Suprapubic skin (tissue), 4 donors: Measurements from ENCODE around the gene TNFRSF13B. TPM values are rescaled to one million over a fixed set of nuclear protein-coding genes. Genes with fewer than 3 reads are reported as not detected.

Experiments used
- DNase-seq, 2 donors: peaks; one replicate each; pipeline ENCODE4 v3.0.0-alpha.2; 2019; ENCODE audit warnings: low spot score in 2 of 2
- H3K27ac ChIP-seq: fragments of 200-600 bp; sonication (generic); one replicate; pipeline ENCODE4 v1.5.1; 2019
- H3K27me3 ChIP-seq: fragments of 200-600 bp; sonication (generic); one replicate; pipeline ENCODE4 v1.5.1; 2019
- H3K36me3 ChIP-seq: fragments of 200-600 bp; sonication (generic); one replicate; pipeline ENCODE4 v1.5.1; 2019
- H3K4me1 ChIP-seq: fragments of 200-600 bp; sonication (generic); one replicate; pipeline ENCODE4 v1.5.1; 2019
- H3K4me3 ChIP-seq: fragments of 200-600 bp; sonication (generic); one replicate; pipeline ENCODE4 v1.5.1; 2019; ENCODE audit warnings: mild to moderate bottlenecking
- H3K9me3 ChIP-seq: fragments of 200-600 bp; sonication (generic); one replicate; pipeline ENCODE4 v1.5.1; 2019
- EP300 ChIP-seq: sonication (generic); formaldehyde crosslinking; IDR thresholded peaks from one replicate; pipeline ENCODE4 v1.6.1; 2017; ENCODE audit warnings: antibody characterized with exemption
- POLR2A ChIP-seq, 2 donors: fragments of 450-650 bp; IDR thresholded peaks; one replicate each; pipeline ENCODE4 v1.6.1; 2017; ENCODE audit warnings: antibody characterized with exemption in 2 of 2, mild to moderate bottlenecking in 2 of 2, moderate library complexity in 2 of 2
- POLR2AphosphoS5 ChIP-seq, 3 donors: sonication (generic); formaldehyde crosslinking; IDR thresholded peaks; one replicate each; pipeline ENCODE4 v1.6.1; 2017; ENCODE audit warnings: antibody characterized with exemption in 3 of 3
- WGBS: methylation state at CpG from one replicate; pipeline ENCODE4 v1.1.5; 2018; 5-methylcytosine and 5-hydroxymethylcytosine counted together
- total RNA-seq, 4 donors: library from RNA; depleted of rRNA; stranded (reverse); fragments of >200 nt; gene quantifications; one replicate each; pipeline ENCODE4 v1.1.0, GENCODE V29; 2016
- TF ChIP-seq, protein P1 (sequence below), 2 donors: fragments of 200-600 bp in 1 of 2; fragments of 450-650 bp in 1 of 2; sonication (generic) in 1 of 2; IDR thresholded peaks; one replicate each; pipeline ENCODE4 v1.5.1; 2016 to 2019; ENCODE audit warnings: antibody characterized with exemption in 2 of 2, mild to moderate bottlenecking in 1 of 2, moderate library complexity in 1 of 2

TNFRSF13B gene
- total RNA-seq, 4 donors from 2014 or later = 3.8 TPM; not detected in 3

DNA sequence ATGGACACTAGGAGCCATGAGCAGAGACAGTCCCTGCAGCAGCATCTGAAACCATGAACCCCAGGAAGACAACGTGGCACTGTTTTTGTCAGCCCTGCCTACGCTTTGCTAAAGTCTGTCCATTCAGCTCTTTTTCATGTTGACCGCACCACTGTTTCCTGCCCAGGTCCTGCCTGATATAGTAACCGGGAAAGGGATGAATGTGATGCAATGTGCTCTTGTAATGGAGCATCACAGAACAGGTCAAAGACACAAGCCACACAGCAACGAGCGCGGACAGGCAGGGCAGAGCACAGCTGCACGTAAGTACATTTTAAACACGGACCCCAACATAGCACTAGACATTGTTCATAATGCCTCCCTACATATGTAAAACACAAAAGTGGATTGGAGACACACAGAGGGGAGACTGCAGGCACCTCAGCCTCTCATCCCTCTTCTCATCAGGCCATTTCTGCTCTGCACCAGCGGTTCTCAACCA lies 16.9 kb upstream of the TNFRSF13B start:
- TF ChIP-seq, protein P1, sequence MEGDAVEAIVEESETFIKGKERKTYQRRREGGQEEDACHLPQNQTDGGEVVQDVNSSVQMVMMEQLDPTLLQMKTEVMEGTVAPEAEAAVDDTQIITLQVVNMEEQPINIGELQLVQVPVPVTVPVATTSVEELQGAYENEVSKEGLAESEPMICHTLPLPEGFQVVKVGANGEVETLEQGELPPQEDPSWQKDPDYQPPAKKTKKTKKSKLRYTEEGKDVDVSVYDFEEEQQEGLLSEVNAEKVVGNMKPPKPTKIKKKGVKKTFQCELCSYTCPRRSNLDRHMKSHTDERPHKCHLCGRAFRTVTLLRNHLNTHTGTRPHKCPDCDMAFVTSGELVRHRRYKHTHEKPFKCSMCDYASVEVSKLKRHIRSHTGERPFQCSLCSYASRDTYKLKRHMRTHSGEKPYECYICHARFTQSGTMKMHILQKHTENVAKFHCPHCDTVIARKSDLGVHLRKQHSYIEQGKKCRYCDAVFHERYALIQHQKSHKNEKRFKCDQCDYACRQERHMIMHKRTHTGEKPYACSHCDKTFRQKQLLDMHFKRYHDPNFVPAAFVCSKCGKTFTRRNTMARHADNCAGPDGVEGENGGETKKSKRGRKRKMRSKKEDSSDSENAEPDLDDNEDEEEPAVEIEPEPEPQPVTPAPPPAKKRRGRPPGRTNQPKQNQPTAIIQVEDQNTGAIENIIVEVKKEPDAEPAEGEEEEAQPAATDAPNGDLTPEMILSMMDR (IDR thresholded peaks at IDR 0.05) = no peak
- no peak for TF ChIP-seq POLR2AphosphoS5 (IDR thresholded peaks at IDR 0.05)
- TF ChIP-seq POLR2A (IDR thresholded peaks at IDR 0.05) = no peak
- TF ChIP-seq EP300 = no peak
- Histone ChIP-seq H3K27me3 (no peaks in the 10 kb centered on the region), H3K9me3 (no peaks in the 10 kb centered on the region), H3K27ac (no peak overlapping the region), H3K4me3 (no peak overlapping the region), H3K4me1 (peaks cover 11% of the 10 kb centered on the region), H3K36me3 (no peaks in the 10 kb centered on the region)
- DNase-seq = no peak
- WGBS = 83% methylated on average over 9 of the region's 10 CpGs

DNA sequence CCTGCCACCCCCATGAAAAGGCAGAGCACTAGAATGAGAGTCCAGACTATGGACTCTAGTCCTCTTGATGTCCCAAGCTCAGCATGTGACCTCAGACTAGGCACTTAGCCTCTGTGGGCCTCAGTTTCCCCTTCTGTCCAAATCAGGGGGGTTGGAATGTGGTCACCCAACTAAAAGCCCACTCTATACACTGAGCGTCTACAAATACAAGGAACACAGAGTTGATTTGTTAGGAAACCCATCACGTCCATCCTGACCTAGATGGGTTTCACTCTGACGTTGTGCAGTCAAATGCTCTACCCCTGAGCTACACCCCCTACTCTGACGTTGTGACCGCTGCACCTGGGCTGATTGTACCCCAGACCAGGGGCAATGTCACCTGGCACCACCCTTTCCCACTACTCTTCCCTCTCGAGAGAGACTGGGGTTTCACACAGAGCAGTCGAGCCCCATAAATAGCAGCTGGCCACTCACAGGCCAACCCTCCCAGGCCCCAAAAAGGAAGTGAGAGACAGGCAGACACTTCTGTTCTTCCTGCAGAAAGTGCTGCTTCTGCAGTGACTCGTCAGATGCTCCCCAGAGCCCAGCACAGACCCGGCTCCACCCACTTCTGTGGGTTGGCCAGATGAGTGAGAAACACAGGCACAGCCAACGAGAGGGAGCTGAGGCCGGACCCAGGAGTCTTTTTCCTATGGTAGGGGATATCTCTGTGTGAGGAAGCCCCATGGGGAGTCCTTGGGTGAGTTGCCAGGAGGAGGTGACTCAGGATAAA lies 16.1 kb upstream of the TNFRSF13B start:
- TF ChIP-seq POLR2A (IDR thresholded peaks at IDR 0.05) (no peak), EP300 (no peak), POLR2AphosphoS5 (IDR thresholded peaks at IDR 0.05) (no peak)
- TF ChIP-seq, protein P1 (IDR thresholded peaks at IDR 0.05) = no peak
- no peaks in the 10 kb centered on the region for H3K36me3 ChIP-seq
- DNase-seq = peak in 1 of 2 donors; percentile 76
- H3K27ac ChIP-seq = no peak overlapping the region
- H3K4me1 ChIP-seq = peaks cover 11% of the 10 kb centered on the region
- WGBS = 17% methylated on average over 8 of the region's 11 CpGs
- H3K4me3 ChIP-seq = no peak overlapping the region
- H3K27me3 ChIP-seq = no peaks in the 10 kb centered on the region
- H3K9me3 ChIP-seq = no peaks in the 10 kb centered on the region

DNA sequence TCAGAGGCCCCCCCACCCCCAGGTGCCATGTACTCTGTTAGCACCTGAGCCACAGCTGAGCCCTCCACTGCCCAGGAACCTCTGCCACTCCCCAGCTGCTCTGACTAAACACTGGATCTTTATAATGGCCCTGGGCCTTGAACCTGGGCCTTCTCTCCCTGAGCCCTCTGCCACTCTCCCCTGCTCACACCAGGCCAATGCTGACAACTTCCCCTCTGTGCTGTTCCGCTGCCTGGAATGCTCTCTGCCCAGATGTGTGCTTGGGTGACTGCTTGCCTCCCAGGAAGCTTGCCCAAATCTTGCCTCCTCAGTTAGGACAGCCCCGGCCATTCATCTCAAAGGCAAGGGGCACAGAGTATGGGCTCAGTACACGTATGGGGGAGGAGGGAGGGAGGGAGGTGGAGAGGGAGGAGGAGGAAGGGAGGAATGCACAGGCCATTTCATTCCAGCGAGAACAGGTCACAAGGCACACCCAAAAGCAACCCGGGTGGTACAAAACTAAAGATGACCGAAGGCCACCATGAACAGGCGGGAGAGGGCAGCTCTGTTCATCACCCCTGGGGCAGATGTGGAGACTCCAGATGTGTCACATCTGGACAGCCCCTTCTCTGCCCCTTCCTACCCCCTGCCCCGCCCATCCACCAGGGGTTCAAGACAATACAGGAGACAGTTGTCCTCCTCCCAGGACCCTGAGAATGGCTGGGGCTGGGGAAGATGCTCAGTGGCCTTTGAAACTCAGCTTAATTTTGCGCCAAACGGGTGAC lies 15.3 kb upstream of the TNFRSF13B start:
- Histone ChIP-seq H3K27me3 (no peaks in the 10 kb centered on the region), H3K4me1 (peaks cover 11% of the 10 kb centered on the region), H3K36me3 (no peaks in the 10 kb centered on the region), H3K9me3 (no peaks in the 10 kb centered on the region), H3K4me3 (no peak overlapping the region), H3K27ac (no peak overlapping the region)
- TF ChIP-seq, protein P1 (IDR thresholded peaks at IDR 0.05) = no peak
- TF ChIP-seq EP300 = no peak
- TF ChIP-seq POLR2A (IDR thresholded peaks at IDR 0.05) = no peak
- TF ChIP-seq POLR2AphosphoS5 (IDR thresholded peaks at IDR 0.05) = no peak
- WGBS = 84% methylated on average over 10 of the region's 10 CpGs
- no peak for DNase-seq

DNA sequence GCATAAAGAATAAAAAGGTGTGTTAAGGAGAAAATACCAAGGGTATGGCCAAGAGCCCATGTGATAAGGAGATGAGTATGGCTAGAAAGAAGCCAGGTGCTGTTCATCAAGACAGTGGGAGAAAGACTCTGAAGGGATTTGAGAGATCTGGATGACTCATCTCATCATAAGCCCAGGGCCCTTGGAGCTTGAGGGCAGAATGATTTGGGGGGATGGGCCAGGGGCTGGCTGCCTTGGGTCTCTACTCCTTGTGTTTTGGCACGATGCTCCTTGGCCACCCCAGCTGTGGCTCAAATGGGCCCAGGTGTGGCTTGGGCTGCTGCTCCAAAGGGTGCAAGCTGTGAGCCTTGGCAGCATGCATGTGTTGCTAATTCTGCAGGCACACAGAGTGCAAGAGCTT lies 14.5 kb upstream of the TNFRSF13B start:
- DNase-seq = no peak
- WGBS = 78% methylated on average over 1 of the region's 1 CpG
- Histone ChIP-seq H3K27ac (no peak overlapping the region), H3K9me3 (no peaks in the 10 kb centered on the region), H3K4me3 (no peak overlapping the region), H3K27me3 (no peaks in the 10 kb centered on the region), H3K4me1 (peaks cover 9% of the 10 kb centered on the region), H3K36me3 (no peaks in the 10 kb centered on the region)
- TF ChIP-seq EP300 = no peak

DNA sequence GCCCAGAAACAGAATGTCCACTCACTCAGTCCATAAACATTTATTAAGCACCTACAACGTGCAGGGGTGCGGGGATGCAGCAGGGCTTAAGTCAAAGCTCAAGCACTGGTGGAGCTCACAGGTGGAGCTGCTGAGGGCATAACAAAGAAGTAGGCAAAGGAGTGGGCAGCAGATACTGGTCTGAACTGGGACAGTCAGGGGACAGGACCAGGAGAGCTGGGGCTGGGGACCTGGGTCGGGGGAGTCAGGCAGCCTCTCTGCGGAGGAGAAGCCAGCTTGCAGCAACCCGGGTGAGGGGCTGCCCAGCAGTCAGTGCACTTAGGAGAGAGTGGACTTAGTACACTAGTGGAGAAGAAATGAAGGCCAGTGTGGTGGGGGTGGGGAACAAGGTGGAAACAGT lies 10.0 kb upstream of the TNFRSF13B start:
- Histone ChIP-seq H3K27ac (no peak overlapping the region), H3K4me3 (no peak overlapping the region), H3K27me3 (peaks cover 4% of the 10 kb centered on the region), H3K9me3 (no peaks in the 10 kb centered on the region), H3K36me3 (no peaks in the 10 kb centered on the region), H3K4me1 (no peaks in the 10 kb centered on the region)
- peak in 1 of 2 donors; percentile 74 for DNase-seq
- TF ChIP-seq POLR2AphosphoS5 (IDR thresholded peaks at IDR 0.05) (no peak), POLR2A (IDR thresholded peaks at IDR 0.05) (no peak), EP300 (no peak)
- TF ChIP-seq, protein P1 (IDR thresholded peaks at IDR 0.05) = no peak
- WGBS = 91% methylated on average over 5 of the region's 5 CpGs
